ENCODE data around the gene TENM3. TPM values are rescaled to one million over a fixed set of nuclear protein-coding genes. Genes with fewer than 3 reads are reported as not detected.

The TENM3 gene
- total RNA-seq, 1 donor from 2014 or later, result 40.4 TPM

- DNase-seq (ENCODE audit: low spot score, unreplicated experiment), result no peak
- no peaks in the 10 kb centered on the region for H3K4me1 Mint-ChIP-seq (ENCODE audit: low read depth)
- no peak for TF ChIP-seq CTCF (IDR thresholded peaks at IDR 0.05; ENCODE audit: unreplicated experiment)
- H3K27me3 Mint-ChIP-seq, result no peaks in the 10 kb centered on the region
- no peak overlapping the region for H3K27ac Mint-ChIP-seq
- H3K36me3 Mint-ChIP-seq (ENCODE audit: insufficient read depth), result no peaks in the 10 kb centered on the region
- peaks cover 4% of the 10 kb centered on the region for H3K9me3 Mint-ChIP-seq (ENCODE audit: low read depth)
- H3K4me3 Mint-ChIP-seq (ENCODE audit: low read depth), result no peak overlapping the region
Measured at GRCh38 chr4:182418054-182418734, 175.0 kb downstream of the TENM3 start.

- DNase-seq (ENCODE audit: low spot score, unreplicated experiment), result no peak
- Mint-ChIP-seq H3K27ac (no peak overlapping the region), H3K4me1 (ENCODE audit: low read depth) (no peaks in the 10 kb centered on the region), H3K9me3 (ENCODE audit: low read depth) (no peaks in the 10 kb centered on the region), H3K27me3 (no peaks in the 10 kb centered on the region), H3K4me3 (ENCODE audit: low read depth) (no peak overlapping the region), H3K36me3 (ENCODE audit: insufficient read depth) (no peaks in the 10 kb centered on the region)
- TF ChIP-seq CTCF (IDR thresholded peaks at IDR 0.05; ENCODE audit: unreplicated experiment), result no peak
Measured at GRCh38 chr4:182420189-182420588, 177.0 kb downstream of the TENM3 start.

GRCh38 chr4:182421753-182422152 lies 178.6 kb downstream of the TENM3 start:
- Mint-ChIP-seq H3K27me3 (no peaks in the 10 kb centered on the region), H3K4me1 (ENCODE audit: low read depth) (no peaks in the 10 kb centered on the region), H3K4me3 (ENCODE audit: low read depth) (no peak overlapping the region), H3K27ac (no peak overlapping the region), H3K9me3 (ENCODE audit: low read depth) (no peaks in the 10 kb centered on the region), H3K36me3 (ENCODE audit: insufficient read depth) (no peaks in the 10 kb centered on the region)
- TF ChIP-seq CTCF (IDR thresholded peaks at IDR 0.05; ENCODE audit: unreplicated experiment), result no peak
- no peak for DNase-seq (ENCODE audit: low spot score, unreplicated experiment)

- Mint-ChIP-seq H3K4me1 (ENCODE audit: low read depth) (no peaks in the 10 kb centered on the region), H3K9me3 (ENCODE audit: low read depth) (no peaks in the 10 kb centered on the region), H3K27ac (no peak overlapping the region), H3K36me3 (ENCODE audit: insufficient read depth) (no peaks in the 10 kb centered on the region), H3K4me3 (ENCODE audit: low read depth) (no peak overlapping the region), H3K27me3 (no peaks in the 10 kb centered on the region)
- no peak for DNase-seq (ENCODE audit: low spot score, unreplicated experiment)
- no peak for TF ChIP-seq CTCF (IDR thresholded peaks at IDR 0.05; ENCODE audit: unreplicated experiment)
Measured at GRCh38 chr4:182425302-182425701, 182.1 kb downstream of the TENM3 start.

- H3K9me3 Mint-ChIP-seq (ENCODE audit: low read depth), result no peaks in the 10 kb centered on the region
- H3K27ac Mint-ChIP-seq, result no peak overlapping the region
- H3K4me3 Mint-ChIP-seq (ENCODE audit: low read depth), result no peak overlapping the region
- TF ChIP-seq CTCF (IDR thresholded peaks at IDR 0.05; ENCODE audit: unreplicated experiment), result no peak
- H3K4me1 Mint-ChIP-seq (ENCODE audit: low read depth), result no peaks in the 10 kb centered on the region
- H3K36me3 Mint-ChIP-seq (ENCODE audit: insufficient read depth), result no peaks in the 10 kb centered on the region
- no peaks in the 10 kb centered on the region for H3K27me3 Mint-ChIP-seq
- no peak for DNase-seq (ENCODE audit: low spot score, unreplicated experiment)
Measured at GRCh38 chr4:182426901-182427300, 183.7 kb downstream of the TENM3 start.

All from progenitor cell of endocrine pancreas (in vitro differentiated cells).